Activated CD4-positive, alpha-beta T cell treated with anti-CD3 and anti-CD28 coated beads for 1 hour (primary cell): ENCODE results near the gene KRIT1.
"Not testable (repeated sequence)": the region's sequence is repeated elsewhere in the genome, so short reads cannot be mapped to it uniquely, and the experiment has no call there.

Source experiments
- DNase-seq: peaks from one replicate; pipeline ENCODE4 v3.0.0-alpha.2; 2020

The KRIT1 gene

GRCh38 chr7:92246360-92247101 is 817 bp upstream of the KRIT1 start:
- DNase-seq = peak; percentile 9

GRCh38 chr7:92244808-92245486 is 767 bp downstream of the KRIT1 start:
- DNase-seq = peak; percentile 8

DNA sequence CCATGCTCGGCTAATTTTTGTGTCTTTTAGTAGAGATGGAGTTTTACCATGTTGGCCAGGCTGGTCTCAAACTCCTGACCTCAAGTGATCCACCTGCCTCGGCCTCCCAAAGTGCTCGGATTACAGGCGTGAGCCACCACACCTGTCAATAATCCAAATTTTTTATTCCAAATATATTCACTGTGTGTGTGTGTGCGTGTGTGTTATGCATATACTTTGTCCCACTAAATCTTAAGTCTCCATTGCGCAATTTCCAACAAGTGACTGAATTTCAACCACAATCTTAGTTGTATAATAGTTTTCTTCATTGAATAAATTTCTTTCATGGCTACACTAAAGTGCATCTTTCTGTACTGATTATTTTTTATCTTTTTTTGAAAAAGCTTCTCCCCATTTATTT is 2.7 kb downstream of the KRIT1 start:
- no peak for DNase-seq

DNA sequence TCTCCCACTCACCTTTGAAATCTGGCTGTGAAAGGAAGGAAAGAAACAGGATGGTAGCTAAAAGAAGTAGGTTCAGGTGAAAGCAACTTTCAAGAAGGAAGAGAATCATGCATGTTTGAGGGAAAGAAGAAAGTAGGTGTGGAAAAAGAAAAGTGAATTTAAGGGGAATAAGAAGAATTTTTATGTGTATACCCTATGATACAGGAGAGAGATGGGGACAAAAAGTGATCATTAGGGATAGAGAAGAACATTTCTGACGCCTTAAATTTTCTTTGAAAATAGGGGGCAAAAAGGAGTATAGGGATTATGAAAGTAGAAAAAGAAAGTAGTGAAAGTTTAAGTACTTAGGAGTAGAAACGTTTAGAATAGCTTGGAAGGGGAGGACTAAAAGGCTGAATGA is 15.2 kb downstream of the KRIT1 start:
- no peak for DNase-seq

DNA sequence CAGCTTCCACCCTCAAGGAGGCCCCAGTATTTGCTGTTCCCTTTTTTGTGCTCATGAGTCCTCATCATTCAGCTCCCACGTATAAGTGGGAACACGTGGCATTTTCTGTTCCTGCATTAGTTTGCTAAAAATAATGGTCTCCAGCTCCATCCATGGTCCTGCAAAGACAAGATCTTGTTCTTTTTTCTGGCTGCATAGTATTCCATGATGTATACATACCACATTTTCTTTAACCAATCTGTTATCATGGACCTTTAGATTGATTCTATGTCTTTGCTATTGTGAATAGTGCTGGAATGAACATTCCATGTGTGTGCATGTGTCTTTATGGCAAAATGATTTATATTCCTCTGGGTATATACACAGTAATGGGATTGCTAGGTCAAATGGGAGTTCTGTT is 17.0 kb downstream of the KRIT1 start:
- no peak for DNase-seq

DNA sequence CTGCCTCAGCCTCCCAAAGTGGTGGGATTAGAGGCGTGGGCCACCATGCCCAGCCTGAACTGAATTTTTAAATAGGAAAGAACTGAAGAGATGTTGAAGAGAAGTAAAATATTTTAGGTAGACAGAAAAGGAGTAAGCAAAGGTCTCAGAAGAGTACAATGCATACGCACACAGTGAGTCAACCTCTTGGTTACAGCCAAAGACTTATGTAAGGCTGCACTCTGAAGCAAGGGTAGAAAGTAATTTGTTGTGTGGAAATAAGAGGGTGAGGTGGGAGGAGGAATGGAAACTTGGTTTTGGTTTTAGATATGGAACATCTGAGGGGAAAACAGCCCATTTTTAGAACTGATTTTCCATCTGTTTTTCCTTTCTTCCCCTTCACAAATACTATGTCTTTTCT is 17.6 kb downstream of the KRIT1 start:
- no peak for DNase-seq

DNA sequence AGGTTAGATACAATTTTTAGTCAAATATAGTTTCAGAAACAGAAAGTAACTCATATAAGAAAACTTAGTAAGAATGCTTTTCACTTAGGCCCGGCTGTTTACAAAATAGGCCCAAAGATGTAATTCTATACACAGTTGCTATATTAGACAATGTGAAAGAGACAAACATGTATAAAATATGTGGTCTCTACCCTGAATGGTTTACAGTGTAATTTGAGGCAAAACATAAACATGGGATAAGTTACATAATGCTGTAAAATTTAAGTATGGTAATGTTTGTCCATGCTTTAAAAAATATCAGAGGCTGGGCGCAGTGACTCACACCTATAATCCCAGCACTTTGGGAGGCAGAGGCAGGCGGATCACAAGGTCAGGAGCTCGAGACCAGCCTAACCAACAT is 18.7 kb downstream of the KRIT1 start:
- DNase-seq = no peak

- no peak for DNase-seq
Measured at GRCh38 chr7:92221766-92222165, 23.9 kb downstream of the KRIT1 start.

- no peak for DNase-seq
Measured at GRCh38 chr7:92206672-92207071, 39.0 kb downstream of the KRIT1 start.

DNA sequence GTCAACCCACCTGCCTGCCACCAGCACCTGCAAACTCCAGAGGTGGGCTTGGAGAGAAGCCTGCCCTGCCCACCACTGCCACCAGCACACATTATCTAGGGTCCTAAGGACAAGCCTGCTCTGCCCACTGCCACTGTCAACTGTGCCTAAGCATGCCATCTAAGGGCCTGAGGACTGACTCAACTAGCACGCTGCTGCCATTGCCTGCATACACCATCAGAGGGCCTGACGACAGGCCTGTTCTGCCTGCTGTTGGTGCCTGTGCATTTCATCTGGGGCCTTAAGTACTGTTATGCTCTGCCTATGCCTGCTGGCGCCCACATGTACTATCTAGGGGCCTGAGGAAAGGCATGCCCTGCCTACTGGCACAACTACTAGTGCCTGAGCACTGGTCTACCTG is 39.7 kb downstream of the KRIT1 start:
- DNase-seq = no peak

DNA sequence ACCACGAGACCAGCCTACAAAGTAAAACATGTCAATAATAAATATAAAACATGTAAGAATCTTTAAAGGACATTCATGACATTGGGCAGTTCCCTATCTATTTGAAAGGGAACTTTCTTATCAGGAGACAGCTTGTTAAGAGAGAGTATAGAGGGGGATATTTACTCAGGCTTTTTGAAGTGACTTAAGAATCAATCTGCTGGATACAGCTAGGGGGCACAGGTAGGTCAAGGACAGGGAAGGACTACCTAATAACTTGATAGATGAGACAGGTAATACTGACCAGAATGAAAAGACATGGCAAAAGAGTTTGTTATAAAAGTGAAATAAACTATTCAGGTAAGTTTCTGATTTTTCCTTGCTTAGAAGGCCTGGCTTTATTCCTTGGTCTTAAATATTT is 44.9 kb downstream of the KRIT1 start:
- no peak for DNase-seq

- no peak for DNase-seq
Measured at GRCh38 chr7:92192326-92192725, 53.4 kb downstream of the KRIT1 start.

GRCh38 chr7:92189246-92189645 is 56.5 kb downstream of the KRIT1 start:
- not testable (repeated sequence) for DNase-seq

DNA sequence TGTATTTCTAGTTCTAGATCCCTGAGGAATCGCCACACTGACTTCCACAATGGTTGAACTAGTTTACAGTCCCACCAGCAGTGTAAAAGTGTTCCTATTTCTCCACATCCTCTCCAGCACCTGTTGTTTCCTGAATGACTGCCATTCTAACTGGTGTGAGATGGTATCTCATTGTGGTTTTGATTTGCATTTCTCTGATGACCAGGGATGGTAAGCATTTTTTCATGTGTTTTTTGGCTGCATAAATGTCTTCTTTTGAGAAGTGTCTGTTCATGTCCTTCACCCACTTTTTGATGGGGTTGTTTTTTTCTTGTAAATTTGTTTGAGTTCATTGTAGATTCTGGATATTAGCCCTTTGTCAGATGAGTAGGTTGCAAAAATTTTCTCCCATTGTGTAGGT is 61.4 kb downstream of the KRIT1 start:
- DNase-seq = not testable (repeated sequence)

- DNase-seq = peak; percentile 79
Measured at GRCh38 chr7:92178928-92179924, 66.5 kb downstream of the KRIT1 start, which contains the start of gene LRRD1. Gene LRRD1, minus strand, starts transcription at chr7:92179142. Its CDS starts 13,940 bp downstream, at chr7:92165202.

DNA sequence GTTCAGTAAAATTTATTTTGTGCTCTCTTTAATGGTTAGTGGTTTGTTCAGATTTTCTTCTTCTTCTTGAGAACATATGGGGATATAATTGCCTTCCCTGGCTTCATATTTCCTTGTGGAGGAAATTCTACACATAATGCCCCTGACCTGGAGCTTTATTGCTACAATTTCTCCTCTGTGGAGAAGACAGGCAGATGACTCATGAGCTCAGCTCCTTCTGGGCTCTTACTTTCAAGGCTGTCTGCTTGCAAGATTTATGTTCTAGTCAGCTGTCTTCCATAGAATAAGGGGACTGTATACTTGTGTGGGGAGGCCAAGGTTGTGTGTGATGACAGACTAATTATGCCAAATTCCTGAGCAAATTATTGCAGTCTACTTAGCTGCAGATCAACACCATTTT is 68.4 kb downstream of the KRIT1 start:
- DNase-seq = no peak

GRCh38 chr7:92169529-92169928 is 76.2 kb downstream of the KRIT1 start:
- DNase-seq = not testable (repeated sequence)

GRCh38 chr7:92161271-92161670 is 84.4 kb downstream of the KRIT1 start:
- DNase-seq = no peak

DNA sequence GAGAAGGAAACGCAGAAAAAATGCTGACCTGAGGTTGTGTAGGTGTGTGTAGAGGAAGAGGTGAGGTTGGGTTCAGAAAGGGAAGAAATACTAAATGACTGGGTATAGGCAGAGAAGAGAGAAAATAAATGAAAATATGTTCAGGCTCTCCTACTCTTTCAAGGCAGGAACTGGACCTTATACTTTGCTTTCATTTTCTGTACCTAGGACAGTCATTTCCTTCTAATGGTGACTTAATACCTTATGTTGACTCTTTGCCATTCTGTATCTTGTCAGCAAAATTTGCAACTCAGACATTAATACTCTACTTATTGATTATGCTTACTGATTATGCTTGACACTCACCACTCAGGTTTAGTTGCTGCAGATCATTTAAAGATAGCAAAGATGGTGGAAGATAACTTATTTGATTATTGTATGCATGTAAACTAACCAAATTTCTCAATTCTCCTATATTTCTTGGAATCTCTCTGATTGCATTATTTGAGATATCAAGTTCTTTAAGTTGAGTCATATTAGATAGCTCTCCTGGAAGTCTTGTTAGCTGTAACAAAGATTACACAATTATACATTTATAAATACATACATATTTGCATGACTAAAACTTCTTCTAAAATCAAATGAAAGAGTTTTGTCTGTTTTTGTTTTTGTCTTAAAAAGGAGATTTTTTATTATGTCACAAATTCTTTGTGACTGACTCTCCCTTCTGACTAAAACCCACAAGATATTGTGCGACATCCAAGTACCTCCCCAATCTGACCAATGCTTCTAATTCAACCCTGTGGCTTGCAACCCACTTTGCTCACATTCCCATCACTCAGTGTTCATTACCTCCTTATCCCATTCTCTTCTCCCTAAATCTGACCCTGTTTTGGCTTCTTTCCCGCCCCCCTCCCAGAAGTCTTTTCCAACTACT is 86.8 kb downstream of the KRIT1 start:
- no peak for DNase-seq

GRCh38 chr7:92156990-92157389 is 88.7 kb downstream of the KRIT1 start:
- no peak for DNase-seq

DNA sequence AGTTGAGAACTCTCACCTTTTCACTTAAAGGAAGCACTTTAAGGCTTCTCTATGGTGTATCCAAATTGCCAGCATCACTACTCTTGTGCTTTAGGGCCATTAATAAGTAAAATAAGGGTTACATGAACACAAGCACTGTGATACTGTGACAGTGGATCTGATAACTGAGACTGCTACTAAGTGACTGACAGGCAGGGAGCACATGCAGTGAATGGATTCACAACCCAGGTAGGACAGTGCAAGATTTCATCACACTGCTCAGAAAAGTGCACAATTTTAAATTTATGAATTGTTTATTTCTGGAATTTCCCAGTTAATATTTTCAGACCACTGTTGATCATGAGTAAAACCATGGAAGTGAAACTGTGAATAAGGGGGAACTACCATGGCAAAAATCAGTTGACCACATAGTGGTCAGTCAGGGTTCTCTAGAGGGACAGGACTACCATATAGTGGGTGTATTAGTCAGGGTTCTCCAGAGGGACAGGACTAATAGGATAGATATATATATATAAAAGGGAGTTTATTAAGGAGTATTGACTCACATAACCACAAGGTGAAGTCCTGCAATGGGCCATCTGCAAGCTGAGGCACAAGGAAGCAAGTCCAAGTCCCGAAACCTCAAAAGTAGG is 90.5 kb downstream of the KRIT1 start:
- DNase-seq = no peak
